ENCODE results near the gene SLC6A9. TPM values are rescaled to one million over a fixed set of nuclear protein-coding genes. Genes with fewer than 3 reads are reported as not detected.

Gene SLC6A9
- total RNA-seq, 1 donor from 2014 or later = 61.7 TPM

DNA sequence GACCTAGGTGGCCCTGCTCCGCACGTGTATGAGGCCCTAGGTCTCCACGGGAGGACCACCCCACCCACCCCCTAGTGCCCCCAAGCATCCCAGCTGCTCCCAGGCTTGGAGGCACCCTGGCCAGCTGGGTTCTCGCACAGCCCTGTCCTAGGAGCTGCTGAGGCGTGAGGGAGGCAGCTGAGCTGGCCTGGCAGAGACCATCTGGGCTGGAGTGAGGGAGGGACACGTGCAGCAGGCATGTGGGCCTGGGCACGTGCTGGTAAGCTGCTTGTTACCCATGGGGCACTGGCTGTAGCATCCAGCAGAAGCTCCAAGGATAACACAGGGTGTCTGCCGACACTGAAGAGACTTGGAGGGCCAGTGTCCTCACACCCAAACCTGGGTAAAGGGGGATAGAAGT, 10.1 kb downstream of the SLC6A9 start:
- Mint-ChIP-seq H3K4me1 (ENCODE audit: low read depth) (peaks cover 6% of the 10 kb centered on the region), H3K36me3 (ENCODE audit: low read depth) (peaks cover 17% of the 10 kb centered on the region), H3K27ac (ENCODE audit: unreplicated experiment) (no peak overlapping the region), H3K4me3 (ENCODE audit: unreplicated experiment) (no peak overlapping the region), H3K27me3 (ENCODE audit: low read depth) (no peaks in the 10 kb centered on the region), H3K9me3 (ENCODE audit: low read depth) (no peaks in the 10 kb centered on the region)
- no peak for DNase-seq (ENCODE audit: low spot score)
- TF ChIP-seq, protein P1, sequence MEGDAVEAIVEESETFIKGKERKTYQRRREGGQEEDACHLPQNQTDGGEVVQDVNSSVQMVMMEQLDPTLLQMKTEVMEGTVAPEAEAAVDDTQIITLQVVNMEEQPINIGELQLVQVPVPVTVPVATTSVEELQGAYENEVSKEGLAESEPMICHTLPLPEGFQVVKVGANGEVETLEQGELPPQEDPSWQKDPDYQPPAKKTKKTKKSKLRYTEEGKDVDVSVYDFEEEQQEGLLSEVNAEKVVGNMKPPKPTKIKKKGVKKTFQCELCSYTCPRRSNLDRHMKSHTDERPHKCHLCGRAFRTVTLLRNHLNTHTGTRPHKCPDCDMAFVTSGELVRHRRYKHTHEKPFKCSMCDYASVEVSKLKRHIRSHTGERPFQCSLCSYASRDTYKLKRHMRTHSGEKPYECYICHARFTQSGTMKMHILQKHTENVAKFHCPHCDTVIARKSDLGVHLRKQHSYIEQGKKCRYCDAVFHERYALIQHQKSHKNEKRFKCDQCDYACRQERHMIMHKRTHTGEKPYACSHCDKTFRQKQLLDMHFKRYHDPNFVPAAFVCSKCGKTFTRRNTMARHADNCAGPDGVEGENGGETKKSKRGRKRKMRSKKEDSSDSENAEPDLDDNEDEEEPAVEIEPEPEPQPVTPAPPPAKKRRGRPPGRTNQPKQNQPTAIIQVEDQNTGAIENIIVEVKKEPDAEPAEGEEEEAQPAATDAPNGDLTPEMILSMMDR (IDR thresholded peaks at IDR 0.05) = no peak

DNA sequence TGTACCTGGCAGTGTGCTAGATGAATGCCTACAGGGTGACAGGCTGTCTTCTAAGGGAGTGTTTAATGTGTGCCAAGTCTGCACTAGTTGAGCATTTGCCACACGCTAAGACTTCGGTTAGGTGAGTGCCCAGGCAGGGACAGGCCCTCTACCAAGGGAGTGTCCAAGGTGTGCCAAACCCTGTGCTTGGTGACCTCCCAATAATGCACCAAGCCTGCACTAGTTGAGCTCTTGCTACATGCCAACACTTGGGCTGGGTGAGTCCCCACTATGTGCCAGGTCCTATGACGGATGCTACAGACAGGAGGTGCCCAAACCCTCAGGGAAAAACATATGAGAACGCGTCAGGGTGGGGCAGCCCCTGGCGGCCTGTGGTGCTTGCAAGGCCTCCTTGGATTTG, 10.8 kb downstream of the SLC6A9 start:
- H3K9me3 Mint-ChIP-seq (ENCODE audit: low read depth) = no peaks in the 10 kb centered on the region
- H3K4me1 Mint-ChIP-seq (ENCODE audit: low read depth) = peaks cover 10% of the 10 kb centered on the region
- no peak overlapping the region for H3K4me3 Mint-ChIP-seq (ENCODE audit: unreplicated experiment)
- TF ChIP-seq, protein P1 (IDR thresholded peaks at IDR 0.05) = no peak
- H3K27me3 Mint-ChIP-seq (ENCODE audit: low read depth) = no peaks in the 10 kb centered on the region
- no peak for DNase-seq (ENCODE audit: low spot score)
- no peak overlapping the region for H3K27ac Mint-ChIP-seq (ENCODE audit: unreplicated experiment)
- H3K36me3 Mint-ChIP-seq (ENCODE audit: low read depth) = peaks cover 17% of the 10 kb centered on the region

DNA sequence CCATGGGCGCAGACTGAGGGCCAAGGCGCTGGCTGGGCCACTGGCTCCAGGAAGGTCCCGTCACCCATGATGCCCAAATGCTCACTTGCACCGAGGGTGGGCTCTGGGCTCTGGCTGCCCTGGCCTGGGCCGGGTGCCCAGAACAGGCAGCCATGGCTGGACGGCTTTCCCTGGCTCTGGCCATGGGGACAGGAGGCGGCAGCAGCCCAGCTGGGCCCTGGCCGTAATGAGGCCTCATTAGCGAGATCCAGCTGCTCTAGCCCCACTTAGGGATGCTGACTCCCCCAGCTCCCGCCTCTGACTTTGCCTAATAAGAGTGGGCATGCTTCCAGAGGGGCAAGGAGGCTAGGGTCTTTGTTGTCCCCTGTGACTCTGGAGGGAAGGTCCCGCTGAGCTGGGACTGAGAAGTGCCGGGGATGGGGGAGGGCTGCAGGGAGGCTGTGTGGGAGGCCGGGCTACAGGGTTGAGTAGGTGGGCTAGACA, 11.8 kb downstream of the SLC6A9 start:
- TF ChIP-seq, protein P1 (IDR thresholded peaks at IDR 0.05) = no peak
- Mint-ChIP-seq H3K36me3 (ENCODE audit: low read depth) (peaks cover 13% of the 10 kb centered on the region), H3K27ac (ENCODE audit: unreplicated experiment) (no peak overlapping the region), H3K4me1 (ENCODE audit: low read depth) (peaks cover 14% of the 10 kb centered on the region), H3K9me3 (ENCODE audit: low read depth) (no peaks in the 10 kb centered on the region), H3K27me3 (ENCODE audit: low read depth) (no peaks in the 10 kb centered on the region), H3K4me3 (ENCODE audit: unreplicated experiment) (no peak overlapping the region)
- no peak for DNase-seq (ENCODE audit: low spot score)

DNA sequence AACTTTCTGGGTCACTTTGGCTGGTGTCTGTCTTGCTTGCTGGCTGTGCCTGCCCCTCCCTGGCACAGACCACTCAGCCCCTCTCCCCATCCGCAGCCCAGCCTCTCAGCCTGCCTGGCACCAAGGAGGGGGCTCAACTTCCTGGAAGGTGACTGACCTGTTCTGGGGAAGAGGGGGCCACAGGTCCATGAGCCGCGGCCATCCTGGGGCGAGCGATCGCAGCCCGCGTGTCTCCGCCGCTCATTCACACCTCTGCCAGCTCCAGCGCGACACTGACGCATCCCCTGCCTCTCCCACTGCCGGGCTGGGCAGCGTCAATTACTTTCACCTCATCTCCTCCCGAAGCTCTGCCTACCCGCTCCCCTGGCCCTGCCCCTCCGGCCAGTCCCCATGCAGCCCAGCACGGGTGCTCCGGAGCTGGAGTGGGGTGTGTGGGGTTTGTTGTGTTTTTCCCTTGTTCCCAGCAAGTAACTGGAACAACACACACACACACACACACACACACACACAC, 14.3 kb downstream of the SLC6A9 start:
- H3K27me3 Mint-ChIP-seq (ENCODE audit: low read depth) = no peaks in the 10 kb centered on the region
- peaks cover 9% of the 10 kb centered on the region for H3K36me3 Mint-ChIP-seq (ENCODE audit: low read depth)
- no peak for DNase-seq (ENCODE audit: low spot score)
- TF ChIP-seq, protein P1 (IDR thresholded peaks at IDR 0.05) = no peak
- H3K9me3 Mint-ChIP-seq (ENCODE audit: low read depth) = no peaks in the 10 kb centered on the region
- peaks cover 21% of the 10 kb centered on the region for H3K4me1 Mint-ChIP-seq (ENCODE audit: low read depth)
- H3K4me3 Mint-ChIP-seq (ENCODE audit: unreplicated experiment) = no peak overlapping the region
- no peak overlapping the region for H3K27ac Mint-ChIP-seq (ENCODE audit: unreplicated experiment)

DNA sequence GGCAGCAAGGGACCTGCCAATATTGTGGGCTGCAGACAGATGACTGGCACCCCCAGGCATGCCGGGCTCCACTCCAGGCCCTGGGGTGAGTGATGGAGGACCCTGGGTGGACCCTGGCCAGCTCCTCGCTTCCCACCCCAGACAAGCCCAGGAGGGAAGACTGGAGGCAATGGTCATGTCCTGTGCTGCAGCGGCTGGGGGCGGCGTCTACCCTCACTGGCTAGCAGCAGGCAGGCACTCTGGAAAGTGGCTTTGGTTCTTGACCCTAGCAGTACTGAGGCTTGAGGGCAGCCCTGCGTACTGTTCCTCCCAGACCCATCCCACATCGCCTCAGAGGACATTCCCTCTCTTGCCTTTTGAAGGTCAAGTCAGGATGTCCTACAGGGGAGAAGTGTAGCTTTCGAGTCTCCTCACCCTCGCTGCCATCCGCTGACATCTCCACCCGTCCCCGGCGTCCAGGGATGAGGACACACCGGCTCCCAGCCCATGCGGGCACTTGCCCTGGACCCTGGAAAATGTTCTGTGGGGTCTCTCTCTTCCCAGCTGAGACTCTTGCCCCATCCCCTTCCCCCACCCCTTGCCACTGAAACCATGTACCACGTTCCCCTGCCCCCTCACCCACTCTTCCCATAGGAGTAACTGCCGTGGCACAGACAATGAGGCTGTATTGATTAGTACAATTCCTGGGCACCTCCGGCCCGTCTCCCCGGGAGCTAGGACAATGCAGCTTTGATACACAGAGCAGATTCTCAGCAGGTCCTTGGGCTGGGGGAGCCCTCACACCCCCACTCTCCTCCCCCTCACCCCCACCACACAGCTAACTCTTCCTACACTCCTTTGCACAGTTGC, 15.0 kb downstream of the SLC6A9 start:
- H3K27ac Mint-ChIP-seq (ENCODE audit: unreplicated experiment) = no peak overlapping the region
- peaks cover 21% of the 10 kb centered on the region for H3K4me1 Mint-ChIP-seq (ENCODE audit: low read depth)
- peaks cover 6% of the 10 kb centered on the region for H3K36me3 Mint-ChIP-seq (ENCODE audit: low read depth)
- H3K27me3 Mint-ChIP-seq (ENCODE audit: low read depth) = no peaks in the 10 kb centered on the region
- DNase-seq (ENCODE audit: low spot score) = no peak
- no peaks in the 10 kb centered on the region for H3K9me3 Mint-ChIP-seq (ENCODE audit: low read depth)
- TF ChIP-seq, protein P1 (IDR thresholded peaks at IDR 0.05) = no peak
- H3K4me3 Mint-ChIP-seq (ENCODE audit: unreplicated experiment) = no peak overlapping the region
